Parathyroid adenoma (tissue), 2 donors: ENCODE results near the gene KIF5A.
"Not testable (repeated sequence)": the region's sequence is repeated elsewhere in the genome, so short reads cannot be mapped to it uniquely, and the experiment has no call there.

Source experiments
- H2AFZ ChIP-seq: fragments of 300-600 bp; sonication (generic); one replicate; pipeline ENCODE4 v1.7.0; 2017; ENCODE audit warnings: antibody characterized with exemption, mild to moderate bottlenecking
- H3K27ac ChIP-seq: fragments of 300-600 bp; sonication (generic); one replicate; pipeline ENCODE4 v1.7.0; 2017
- H3K27me3 ChIP-seq: fragments of 300-600 bp; sonication (generic); one replicate; pipeline ENCODE4 v1.7.0; 2017; ENCODE audit warnings: low read length; ENCODE audit not compliant: control insufficient read depth, insufficient read depth
- H3K36me3 ChIP-seq: fragments of 300-600 bp; sonication (generic); one replicate; pipeline ENCODE4 v1.7.0; 2017; ENCODE audit warnings: low read length; ENCODE audit not compliant: control insufficient read depth, insufficient read depth
- H3K4me1 ChIP-seq: fragments of 300-600 bp; sonication (generic); one replicate; pipeline ENCODE4 v1.7.0; 2017; ENCODE audit warnings: control low read depth
- H3K4me2 ChIP-seq: fragments of 300-600 bp; sonication (generic); one replicate; pipeline ENCODE4 v1.7.0; 2017; ENCODE audit warnings: low read length
- H3K4me3 ChIP-seq: fragments of 300-600 bp; sonication (generic); one replicate; pipeline ENCODE4 v1.7.0; 2017; ENCODE audit warnings: low read depth, low read length
- H3K79me2 ChIP-seq: fragments of 300-600 bp; sonication (generic); one replicate; pipeline ENCODE4 v1.7.0; 2017; ENCODE audit warnings: control low read depth
- H3K9ac ChIP-seq: fragments of 300-600 bp; sonication (generic); one replicate; pipeline ENCODE4 v1.7.0; 2017; ENCODE audit warnings: mild to moderate bottlenecking
- H3K9me3 ChIP-seq: fragments of 300-600 bp; sonication (generic); one replicate; pipeline ENCODE4 v1.7.0; 2017; ENCODE audit warnings: low read length; ENCODE audit not compliant: control insufficient read depth
- CTCF ChIP-seq: fragments of 300-600 bp; sonication (generic); IDR thresholded peaks from one replicate; pipeline ENCODE4 v1.7.0; 2017; ENCODE audit warnings: antibody characterized with exemption, mild to moderate bottlenecking
- donor health status: primary hyperparathyroidism.

KIF5A gene

DNA sequence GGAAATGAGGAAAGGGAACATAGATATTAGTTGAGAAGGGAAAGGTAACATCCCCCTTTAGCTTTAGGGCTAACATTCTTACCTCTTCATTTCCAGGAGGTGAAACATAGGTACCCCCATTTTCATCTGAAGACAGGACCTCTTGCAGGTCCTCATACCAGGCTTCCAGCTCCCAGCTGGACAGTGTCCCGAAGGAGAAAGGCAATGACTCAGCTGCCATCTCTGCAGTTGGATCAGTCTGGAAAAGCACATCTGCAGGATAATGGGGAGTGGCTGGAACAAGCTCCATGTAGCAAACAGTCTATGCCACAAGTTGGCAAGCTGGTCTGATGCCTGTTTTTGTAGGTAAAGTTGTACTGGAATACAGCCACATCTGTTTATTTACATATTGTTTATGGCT is 32.7 kb upstream of the KIF5A start:
- H3K4me2 ChIP-seq = no peak overlapping the region
- H3K4me3 ChIP-seq = no peak overlapping the region
- no peak overlapping the region for H2AFZ ChIP-seq
- TF ChIP-seq CTCF = no peak
- peaks cover 19% of the 10 kb centered on the region for H3K79me2 ChIP-seq
- no peaks in the 10 kb centered on the region for H3K27me3 ChIP-seq
- H3K27ac ChIP-seq = peak overlapping the region; percentile 2
- no peaks in the 10 kb centered on the region for H3K9me3 ChIP-seq
- H3K36me3 ChIP-seq = no peaks in the 10 kb centered on the region
- H3K4me1 ChIP-seq = peaks cover 25% of the 10 kb centered on the region
- H3K9ac ChIP-seq = no peak overlapping the region

- not testable (repeated sequence) for H3K4me3 ChIP-seq, H3K9ac ChIP-seq, H3K27me3 ChIP-seq, H2AFZ ChIP-seq, H3K36me3 ChIP-seq, H3K9me3 ChIP-seq
- H3K79me2 ChIP-seq = peaks cover 19% of the 10 kb centered on the region
- peak overlapping the region; percentile 81 for H3K4me2 ChIP-seq
- peak overlapping the region; percentile 99 for H3K27ac ChIP-seq
- H3K4me1 ChIP-seq = peaks cover 25% of the 10 kb centered on the region
Observed at GRCh38 chr12:57517718-57518117, 32.1 kb upstream of the KIF5A start.

- no peaks in the 10 kb centered on the region for H3K36me3 ChIP-seq
- no peak for TF ChIP-seq CTCF
- H3K79me2 ChIP-seq = peaks cover 19% of the 10 kb centered on the region
- H3K9me3 ChIP-seq = no peaks in the 10 kb centered on the region
- no peak overlapping the region for H2AFZ ChIP-seq
- H3K27me3 ChIP-seq = no peaks in the 10 kb centered on the region
- peak overlapping the region; percentile 99 for H3K27ac ChIP-seq
- H3K4me3 ChIP-seq = peak overlapping the region; percentile 93
- peaks cover 27% of the 10 kb centered on the region for H3K4me1 ChIP-seq
- no peak overlapping the region for H3K9ac ChIP-seq
- peak overlapping the region; percentile 81 for H3K4me2 ChIP-seq
Observed at GRCh38 chr12:57518176-57518919, 31.5 kb upstream of the KIF5A start.

DNA sequence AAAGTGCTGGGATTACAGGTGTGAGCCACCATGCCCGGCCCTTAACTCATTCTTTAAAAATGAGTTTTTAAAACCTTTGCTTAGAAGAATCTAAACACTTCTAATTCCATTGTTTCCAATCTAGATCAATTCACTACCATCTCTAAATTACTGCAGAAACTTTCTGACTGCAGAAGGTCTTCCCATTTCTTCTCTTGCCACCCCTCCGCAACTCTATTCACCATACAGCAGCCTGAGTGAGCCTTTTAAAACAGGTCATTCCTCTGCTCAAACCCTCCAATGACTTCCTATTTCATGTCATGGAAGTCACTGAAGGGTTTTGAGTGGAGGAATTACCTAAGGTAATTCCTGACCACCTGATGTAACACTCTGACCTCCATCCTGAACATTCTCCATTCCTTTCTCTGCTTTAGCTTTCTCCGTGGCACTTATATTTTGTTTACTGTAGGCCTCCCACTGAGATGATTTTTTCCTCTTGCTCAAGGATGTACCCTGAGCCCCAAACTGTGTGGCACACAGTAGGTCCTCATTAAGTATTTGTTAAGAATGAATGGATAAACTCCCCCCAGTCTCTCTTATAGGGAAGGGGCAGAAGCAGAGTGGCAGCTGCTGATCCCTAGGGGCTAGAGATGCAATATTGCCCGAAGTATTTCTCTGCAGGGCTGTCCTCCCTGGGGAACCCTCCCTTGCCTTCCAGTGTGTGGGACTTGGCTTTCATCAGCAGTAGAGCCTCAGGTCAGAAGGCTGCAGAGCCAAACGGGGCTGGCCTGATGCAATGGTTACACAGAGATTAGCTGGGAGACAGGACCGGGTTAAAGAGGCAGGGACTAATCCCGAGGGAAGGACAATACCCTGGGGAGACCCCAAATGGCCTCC is 30.7 kb upstream of the KIF5A start:
- H3K9me3 ChIP-seq = no peaks in the 10 kb centered on the region
- H3K27me3 ChIP-seq = no peaks in the 10 kb centered on the region
- H3K9ac ChIP-seq = peak overlapping the region; percentile 98
- peak overlapping the region; percentile 99 for H3K27ac ChIP-seq
- peak overlapping the region; percentile 81 for H3K4me2 ChIP-seq
- peak overlapping the region; percentile 93 for H3K4me3 ChIP-seq
- H3K4me1 ChIP-seq = peaks cover 35% of the 10 kb centered on the region
- no peak overlapping the region for H2AFZ ChIP-seq
- H3K36me3 ChIP-seq = no peaks in the 10 kb centered on the region
- no peak for TF ChIP-seq CTCF
- H3K79me2 ChIP-seq = peaks cover 19% of the 10 kb centered on the region

GRCh38 chr12:57519796-57520052 is 30.1 kb upstream of the KIF5A start:
- Histone ChIP-seq H3K9me3 (no peaks in the 10 kb centered on the region), H3K9ac (peak overlapping the region; percentile 98), H3K27me3 (no peaks in the 10 kb centered on the region), H3K4me1 (peaks cover 39% of the 10 kb centered on the region), H3K4me3 (peak overlapping the region; percentile 93), H3K79me2 (peaks cover 23% of the 10 kb centered on the region), H3K36me3 (no peaks in the 10 kb centered on the region), H3K4me2 (peak overlapping the region; percentile 81), H3K27ac (peak overlapping the region; percentile 99), H2AFZ (peak overlapping the region; percentile 80)
- TF ChIP-seq CTCF = no peak
